ENCODE results near the gene MGAT5.
A peak's percentile ranks its signal among the peaks of the same experiment; 100 is the strongest.

Gene MGAT5

DNA sequence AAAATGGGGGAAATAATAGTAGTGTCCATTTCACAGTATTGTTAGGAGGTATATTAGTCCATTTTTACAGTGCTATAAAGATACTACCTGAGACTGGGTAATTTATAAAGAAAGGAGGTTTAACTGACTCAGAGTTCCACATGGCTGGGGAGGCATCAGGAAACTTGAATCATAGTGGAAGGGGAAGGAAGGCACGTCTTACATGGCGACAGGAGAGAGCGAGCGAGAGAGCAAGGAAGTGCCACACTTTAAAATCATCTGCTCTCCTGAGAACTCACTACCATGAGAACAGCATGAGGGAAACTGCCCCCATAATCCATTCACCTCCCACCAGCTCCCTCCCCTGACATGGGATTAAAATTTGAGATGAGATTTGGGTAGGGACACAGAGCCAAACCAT lies 23.4 kb downstream of the MGAT5 start:
- Histone ChIP-seq H3F3A (ENCODE audit: insufficient read depth, low read length) (no peaks in the 10 kb centered on the region), H3K9ac (ENCODE audit: low read length) (no peak overlapping the region), H2AFZ (ENCODE audit: low read length) (no peak overlapping the region), H3K27ac (ENCODE audit: low read depth, low read length, poor library complexity, severe bottlenecking) (peak overlapping the region; percentile 94), H4K20me1 (ENCODE audit: insufficient read depth, low read length) (no peaks in the 10 kb centered on the region), H3K4me1 (ENCODE audit: insufficient read depth, low read length, severe bottlenecking) (peaks cover 100% of the 10 kb centered on the region), H3K9me3 (ENCODE audit: low read length) (no peaks in the 10 kb centered on the region), H3K79me2 (ENCODE audit: insufficient read depth, low read length) (peaks cover 41% of the 10 kb centered on the region), H3K27me3 (ENCODE audit: insufficient read depth, low read length) (no peaks in the 10 kb centered on the region), H3K36me3 (ENCODE audit: insufficient read depth, low read length) (peaks cover 32% of the 10 kb centered on the region; the same call in 1 of the 2 replicates), H3K9me2 (ENCODE audit: low read depth, low read length) (no peaks in the 10 kb centered on the region), H3K4me3 (ENCODE audit: low read depth, low read length, poor library complexity, severe bottlenecking) (no peak overlapping the region), H3K4me2 (ENCODE audit: low read length) (no peak overlapping the region)
- TF ChIP-seq EZH2 (IDR thresholded peaks at IDR 0.05; ENCODE audit: borderline replicate concordance, low read length): no peak
- TF ChIP-seq, protein P1, sequence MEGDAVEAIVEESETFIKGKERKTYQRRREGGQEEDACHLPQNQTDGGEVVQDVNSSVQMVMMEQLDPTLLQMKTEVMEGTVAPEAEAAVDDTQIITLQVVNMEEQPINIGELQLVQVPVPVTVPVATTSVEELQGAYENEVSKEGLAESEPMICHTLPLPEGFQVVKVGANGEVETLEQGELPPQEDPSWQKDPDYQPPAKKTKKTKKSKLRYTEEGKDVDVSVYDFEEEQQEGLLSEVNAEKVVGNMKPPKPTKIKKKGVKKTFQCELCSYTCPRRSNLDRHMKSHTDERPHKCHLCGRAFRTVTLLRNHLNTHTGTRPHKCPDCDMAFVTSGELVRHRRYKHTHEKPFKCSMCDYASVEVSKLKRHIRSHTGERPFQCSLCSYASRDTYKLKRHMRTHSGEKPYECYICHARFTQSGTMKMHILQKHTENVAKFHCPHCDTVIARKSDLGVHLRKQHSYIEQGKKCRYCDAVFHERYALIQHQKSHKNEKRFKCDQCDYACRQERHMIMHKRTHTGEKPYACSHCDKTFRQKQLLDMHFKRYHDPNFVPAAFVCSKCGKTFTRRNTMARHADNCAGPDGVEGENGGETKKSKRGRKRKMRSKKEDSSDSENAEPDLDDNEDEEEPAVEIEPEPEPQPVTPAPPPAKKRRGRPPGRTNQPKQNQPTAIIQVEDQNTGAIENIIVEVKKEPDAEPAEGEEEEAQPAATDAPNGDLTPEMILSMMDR (IDR thresholded peaks at IDR 0.05; ENCODE audit: low read length): no peak

- H4K20me1 ChIP-seq (ENCODE audit: insufficient read depth, low read length): no peaks in the 10 kb centered on the region
- H3K4me2 ChIP-seq (ENCODE audit: low read length): peak overlapping the region; percentile 64; the same call in 1 of the 2 replicates
- H3K36me3 ChIP-seq (ENCODE audit: insufficient read depth, low read length): peaks cover 26% of the 10 kb centered on the region; the same call in 1 of the 2 replicates
- peak overlapping the region; percentile 97 for H3K27ac ChIP-seq (ENCODE audit: low read depth, low read length, poor library complexity, severe bottlenecking)
- peaks cover 100% of the 10 kb centered on the region for H3K4me1 ChIP-seq (ENCODE audit: insufficient read depth, low read length, severe bottlenecking)
- no peak overlapping the region for H2AFZ ChIP-seq (ENCODE audit: low read length)
- H3K79me2 ChIP-seq (ENCODE audit: insufficient read depth, low read length): peaks cover 45% of the 10 kb centered on the region
- no peaks in the 10 kb centered on the region for H3K9me3 ChIP-seq (ENCODE audit: low read length)
- TF ChIP-seq, protein P1 (IDR thresholded peaks at IDR 0.05; ENCODE audit: low read length): no peak
- no peak for TF ChIP-seq EZH2 (IDR thresholded peaks at IDR 0.05; ENCODE audit: borderline replicate concordance, low read length)
- no peaks in the 10 kb centered on the region for H3K27me3 ChIP-seq (ENCODE audit: insufficient read depth, low read length)
- H3K4me3 ChIP-seq (ENCODE audit: low read depth, low read length, poor library complexity, severe bottlenecking): no peak overlapping the region
- peak overlapping the region; percentile 45; the same call in 1 of the 2 replicates for H3K9ac ChIP-seq (ENCODE audit: low read length)
- H3K9me2 ChIP-seq (ENCODE audit: low read depth, low read length): no peaks in the 10 kb centered on the region
- no peaks in the 10 kb centered on the region for H3F3A ChIP-seq (ENCODE audit: insufficient read depth, low read length)
These were observed 24.7 kb downstream of the MGAT5 start for GRCh38 chr2:134278553-134278952.

DNA sequence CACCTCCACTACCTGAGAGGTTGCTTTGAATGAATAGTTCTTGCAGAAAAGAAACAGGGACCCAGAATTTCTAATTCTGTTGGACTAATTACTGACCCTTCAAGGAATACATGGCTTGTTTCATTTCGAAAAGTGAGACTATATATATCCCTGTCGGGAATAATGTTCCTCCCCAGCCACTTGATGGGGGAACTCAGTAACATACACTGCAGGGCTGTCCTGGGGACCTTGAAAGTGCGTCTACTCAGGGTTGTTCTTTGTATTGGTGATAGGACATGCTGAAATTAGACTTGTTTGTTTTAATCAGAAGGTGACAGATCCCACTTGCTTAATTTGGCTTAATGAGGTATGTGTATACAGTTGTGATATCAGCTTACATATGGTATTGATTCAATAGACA lies 25.5 kb downstream of the MGAT5 start:
- Histone ChIP-seq H4K20me1 (ENCODE audit: insufficient read depth, low read length) (no peaks in the 10 kb centered on the region), H2AFZ (ENCODE audit: low read length) (no peak overlapping the region), H3F3A (ENCODE audit: insufficient read depth, low read length) (no peaks in the 10 kb centered on the region), H3K9me2 (ENCODE audit: low read depth, low read length) (no peaks in the 10 kb centered on the region), H3K9me3 (ENCODE audit: low read length) (no peaks in the 10 kb centered on the region), H3K4me1 (ENCODE audit: insufficient read depth, low read length, severe bottlenecking) (peaks cover 100% of the 10 kb centered on the region), H3K27ac (ENCODE audit: low read depth, low read length, poor library complexity, severe bottlenecking) (peak overlapping the region; percentile 97), H3K4me2 (ENCODE audit: low read length) (peak overlapping the region; percentile 64; the same call in 1 of the 2 replicates), H3K4me3 (ENCODE audit: low read depth, low read length, poor library complexity, severe bottlenecking) (no peak overlapping the region), H3K36me3 (ENCODE audit: insufficient read depth, low read length) (peaks cover 24% of the 10 kb centered on the region; the same call in 1 of the 2 replicates), H3K27me3 (ENCODE audit: insufficient read depth, low read length) (no peaks in the 10 kb centered on the region), H3K79me2 (ENCODE audit: insufficient read depth, low read length) (peaks cover 53% of the 10 kb centered on the region), H3K9ac (ENCODE audit: low read length) (peak overlapping the region; percentile 45; the same call in 1 of the 2 replicates)
- TF ChIP-seq, protein P1 (IDR thresholded peaks at IDR 0.05; ENCODE audit: low read length): no peak
- TF ChIP-seq EZH2 (IDR thresholded peaks at IDR 0.05; ENCODE audit: borderline replicate concordance, low read length): no peak
